Measurements from ENCODE around the gene CCDC198.
A peak's percentile ranks its signal among the peaks of the same experiment; 100 is the strongest.

Gene CCDC198

GRCh38 chr14:57464008-57464730 lies 29.5 kb downstream of the CCDC198 start:
- DNase-seq (ENCODE audit: low spot score) (peak; percentile 88), FAIRE-seq (peak; percentile 91)

GRCh38 chr14:57462551-57462950 lies 31.1 kb downstream of the CCDC198 start:
- FAIRE-seq, result no peak
- DNase-seq (ENCODE audit: low spot score), result peak; percentile 4

- FAIRE-seq, result no peak
- DNase-seq (ENCODE audit: low spot score), result peak; percentile 11
Measured at GRCh38 chr14:57461777-57462320, 31.8 kb downstream of the CCDC198 start.

- no peak for FAIRE-seq
Measured at GRCh38 chr14:57435923-57436322, 57.7 kb downstream of the CCDC198 start.

GRCh38 chr14:57420986-57421385 lies 72.7 kb downstream of the CCDC198 start:
- no peak for FAIRE-seq
- DNase-seq (ENCODE audit: low spot score), result no peak

More at GRCh38 chr14:57435923-57436322, 57.7 kb downstream of the CCDC198 start:
- DNase-seq (ENCODE audit: low spot score), result no peak

GRCh38 chr14:57420033-57420432 lies 73.6 kb downstream of the CCDC198 start:
- FAIRE-seq, result no peak
- DNase-seq (ENCODE audit: low spot score), result no peak
